Memory B cell (primary cell): ENCODE data around the gene LSM14A.
"Not testable (repeated sequence)": the region's sequence is repeated elsewhere in the genome, so short reads cannot be mapped to it uniquely, and the experiment has no call there.

Experiments used
- ATAC-seq: fragments of 150-1000 bp; cut with Tn5 transposase; 2 replicates; pipeline ENCODE4 v1.10.0; 2021; ENCODE audit warnings: low read depth, mild to moderate bottlenecking, moderate library complexity
- DNase-seq, 2 donors: peaks; one replicate each; pipeline ENCODE4 v3.0.0; 2022; ENCODE audit warnings: low spot score in 2 of 2
- H3K27ac Mint-ChIP-seq: one replicate; pipeline ENCODE4 v1.8.0; 2022; ENCODE audit warnings: mild to moderate bottlenecking, moderate library complexity, mixed read lengths
- H3K27me3 Mint-ChIP-seq: one replicate; pipeline ENCODE4 v1.8.0; 2022; ENCODE audit warnings: mixed read lengths
- H3K36me3 Mint-ChIP-seq: one replicate; pipeline ENCODE4 v1.8.0; 2022; ENCODE audit warnings: mild to moderate bottlenecking, mixed read lengths
- H3K4me1 Mint-ChIP-seq: one replicate; pipeline ENCODE4 v1.8.0; 2022; ENCODE audit warnings: mixed read lengths
- H3K4me3 Mint-ChIP-seq: one replicate; pipeline ENCODE4 v1.8.0; 2022; ENCODE audit warnings: mild to moderate bottlenecking, moderate library complexity, mixed read lengths
- H3K9me3 Mint-ChIP-seq: one replicate; pipeline ENCODE4 v1.8.0; 2022; ENCODE audit warnings: mixed read lengths

LSM14A gene

GRCh38 chr19:34189199-34189916 is 17.1 kb downstream of the LSM14A start:
- no peak for ATAC-seq
- peaks cover 4% of the 10 kb centered on the region for H3K36me3 Mint-ChIP-seq
- DNase-seq = no peak
- peak overlapping the region; percentile 77 for H3K27ac Mint-ChIP-seq
- no peak overlapping the region for H3K4me3 Mint-ChIP-seq
- H3K27me3 Mint-ChIP-seq = no peaks in the 10 kb centered on the region
- no peaks in the 10 kb centered on the region for H3K9me3 Mint-ChIP-seq
- H3K4me1 Mint-ChIP-seq = peaks cover 45% of the 10 kb centered on the region

- H3K4me1 Mint-ChIP-seq = peaks cover 46% of the 10 kb centered on the region
- no peaks in the 10 kb centered on the region for H3K27me3 Mint-ChIP-seq
- ATAC-seq (no peak), DNase-seq (no peak)
- peak overlapping the region; percentile 53 for H3K4me3 Mint-ChIP-seq
- H3K36me3 Mint-ChIP-seq = peaks cover 6% of the 10 kb centered on the region
- no peaks in the 10 kb centered on the region for H3K9me3 Mint-ChIP-seq
- H3K27ac Mint-ChIP-seq = peak overlapping the region; percentile 77
Observed at GRCh38 chr19:34189917-34190425, 17.7 kb downstream of the LSM14A start.

- ATAC-seq (no peak), DNase-seq (no peak)
- Mint-ChIP-seq H3K27ac (peak overlapping the region; percentile 77), H3K36me3 (peaks cover 11% of the 10 kb centered on the region), H3K4me1 (peaks cover 40% of the 10 kb centered on the region), H3K27me3 (no peaks in the 10 kb centered on the region), H3K4me3 (peak overlapping the region; percentile 35), H3K9me3 (no peaks in the 10 kb centered on the region)
Observed at GRCh38 chr19:34191355-34191962, 19.2 kb downstream of the LSM14A start.

GRCh38 chr19:34193439-34193838 is 21.1 kb downstream of the LSM14A start:
- no peaks in the 10 kb centered on the region for H3K27me3 Mint-ChIP-seq
- H3K27ac Mint-ChIP-seq = peak overlapping the region; percentile 87
- H3K36me3 Mint-ChIP-seq = peaks cover 13% of the 10 kb centered on the region
- H3K4me1 Mint-ChIP-seq = peaks cover 35% of the 10 kb centered on the region
- no peaks in the 10 kb centered on the region for H3K9me3 Mint-ChIP-seq
- peak overlapping the region; percentile 35 for H3K4me3 Mint-ChIP-seq
- peak; percentile 75 for ATAC-seq
- DNase-seq = no peak

- Mint-ChIP-seq H3K9me3 (no peaks in the 10 kb centered on the region), H3K36me3 (peaks cover 12% of the 10 kb centered on the region), H3K4me1 (peaks cover 32% of the 10 kb centered on the region), H3K4me3 (peak overlapping the region; percentile 35), H3K27ac (peak overlapping the region; percentile 87), H3K27me3 (no peaks in the 10 kb centered on the region)
- no peak for DNase-seq
- ATAC-seq = no peak
Observed at GRCh38 chr19:34193876-34194275, 21.6 kb downstream of the LSM14A start.

- ATAC-seq = peak; percentile 37
Observed at GRCh38 chr19:34201133-34201532, 28.8 kb downstream of the LSM14A start.

GRCh38 chr19:34205324-34205723 is 33.0 kb downstream of the LSM14A start:
- H3K36me3 Mint-ChIP-seq = peaks cover 18% of the 10 kb centered on the region
- not testable (repeated sequence) for H3K27me3 Mint-ChIP-seq, H3K9me3 Mint-ChIP-seq, H3K4me1 Mint-ChIP-seq, DNase-seq, ATAC-seq, H3K4me3 Mint-ChIP-seq, H3K27ac Mint-ChIP-seq

More at GRCh38 chr19:34201133-34201532, 28.8 kb downstream of the LSM14A start:
- H3K9me3 Mint-ChIP-seq = no peaks in the 10 kb centered on the region
- DNase-seq = no peak
- peak overlapping the region; percentile 19 for H3K4me3 Mint-ChIP-seq
- no peaks in the 10 kb centered on the region for H3K27me3 Mint-ChIP-seq
- H3K4me1 Mint-ChIP-seq = peaks cover 13% of the 10 kb centered on the region
- peaks cover 15% of the 10 kb centered on the region for H3K36me3 Mint-ChIP-seq
- peak overlapping the region; percentile 46 for H3K27ac Mint-ChIP-seq

- Mint-ChIP-seq H3K4me3 (no peak overlapping the region), H3K27me3 (no peaks in the 10 kb centered on the region), H3K27ac (no peak overlapping the region), H3K4me1 (peaks cover 2% of the 10 kb centered on the region), H3K36me3 (peaks cover 18% of the 10 kb centered on the region), H3K9me3 (no peaks in the 10 kb centered on the region)
- ATAC-seq = no peak
- DNase-seq = no peak
Observed at GRCh38 chr19:34208291-34208884, 36.1 kb downstream of the LSM14A start.

- no peaks in the 10 kb centered on the region for H3K4me1 Mint-ChIP-seq
- DNase-seq = no peak
- no peak for ATAC-seq
- peaks cover 16% of the 10 kb centered on the region for H3K36me3 Mint-ChIP-seq
- H3K27ac Mint-ChIP-seq = no peak overlapping the region
- no peak overlapping the region for H3K4me3 Mint-ChIP-seq
- H3K9me3 Mint-ChIP-seq = no peaks in the 10 kb centered on the region
- no peaks in the 10 kb centered on the region for H3K27me3 Mint-ChIP-seq
Observed at GRCh38 chr19:34209726-34210125, 37.4 kb downstream of the LSM14A start.

- no peak overlapping the region for H3K27ac Mint-ChIP-seq
- no peaks in the 10 kb centered on the region for H3K27me3 Mint-ChIP-seq
- peaks cover 11% of the 10 kb centered on the region for H3K36me3 Mint-ChIP-seq
- DNase-seq (no peak), ATAC-seq (no peak)
- peaks cover 4% of the 10 kb centered on the region for H3K4me1 Mint-ChIP-seq
- H3K4me3 Mint-ChIP-seq = no peak overlapping the region
- H3K9me3 Mint-ChIP-seq = no peaks in the 10 kb centered on the region
Observed at GRCh38 chr19:34213283-34213682, 41.0 kb downstream of the LSM14A start.

- Mint-ChIP-seq H3K27me3 (no peaks in the 10 kb centered on the region), H3K4me3 (no peak overlapping the region), H3K36me3 (peaks cover 14% of the 10 kb centered on the region), H3K9me3 (no peaks in the 10 kb centered on the region), H3K27ac (peak overlapping the region; percentile 68), H3K4me1 (peaks cover 8% of the 10 kb centered on the region)
- ATAC-seq (no peak), DNase-seq (no peak)
Observed at GRCh38 chr19:34214040-34214439, 41.7 kb downstream of the LSM14A start.

GRCh38 chr19:34215006-34215665 is 42.8 kb downstream of the LSM14A start:
- Mint-ChIP-seq H3K36me3 (peaks cover 17% of the 10 kb centered on the region), H3K4me3 (no peak overlapping the region), H3K4me1 (peaks cover 8% of the 10 kb centered on the region), H3K27ac (no peak overlapping the region), H3K9me3 (no peaks in the 10 kb centered on the region), H3K27me3 (no peaks in the 10 kb centered on the region)
- ATAC-seq = no peak
- DNase-seq = no peak

GRCh38 chr19:34215666-34216038 is 43.3 kb downstream of the LSM14A start:
- ATAC-seq (no peak), DNase-seq (no peak)
- Mint-ChIP-seq H3K27ac (no peak overlapping the region), H3K27me3 (no peaks in the 10 kb centered on the region), H3K4me1 (peaks cover 11% of the 10 kb centered on the region), H3K9me3 (no peaks in the 10 kb centered on the region), H3K4me3 (no peak overlapping the region), H3K36me3 (peaks cover 17% of the 10 kb centered on the region)

GRCh38 chr19:34216745-34217219 is 44.5 kb downstream of the LSM14A start:
- H3K4me3 Mint-ChIP-seq, H3K27me3 Mint-ChIP-seq, H3K9me3 Mint-ChIP-seq, DNase-seq, ATAC-seq: not testable (repeated sequence)
- peaks cover 12% of the 10 kb centered on the region for H3K4me1 Mint-ChIP-seq
- H3K36me3 Mint-ChIP-seq = peaks cover 21% of the 10 kb centered on the region
- H3K27ac Mint-ChIP-seq = peak overlapping the region; percentile 53
